Activated CD8-positive, alpha-beta T cell treated with anti-CD3 and anti-CD28 coated beads for 36 hours (primary cell): Measurements from ENCODE around the gene SYNGR4. TPM values are rescaled to one million over a fixed set of nuclear protein-coding genes. Genes with fewer than 3 reads are reported as not detected.
"Not testable (repeated sequence)": the region's sequence is repeated elsewhere in the genome, so short reads cannot be mapped to it uniquely, and the experiment has no call there.

Experiments used
- ATAC-seq: fragments of 200-7000 bp; cut with Tn5 transposase; one replicate; pipeline ENCODE4 v1.10.0; 2021; ENCODE audit warnings: mild to moderate bottlenecking, moderate library complexity
- CTCF ChIA-PET: fragments of 350-600 bp; sonication (Branson Sonifier 250); formaldehyde crosslinking; loops from one replicate; lab custom pipeline; 2021; ENCODE audit warnings: antibody characterized with exemption; lab: Charles Lee
- POLR2A ChIA-PET: fragments of 350-600 bp; sonication (Branson Sonifier 250); formaldehyde crosslinking; loops from one replicate; lab custom pipeline; 2021; ENCODE audit warnings: antibody characterized with exemption; lab: Charles Lee
- DNase-seq: peaks from one replicate; pipeline ENCODE4 v3.0.0-alpha.2; 2020
- H3K27ac Mint-ChIP-seq: one replicate; pipeline ENCODE4 v1.8.0; 2021; ENCODE audit warnings: mild to moderate bottlenecking, mixed read lengths
- H3K27me3 Mint-ChIP-seq: one replicate; pipeline ENCODE4 v1.8.0; 2021; ENCODE audit warnings: mixed read lengths
- H3K36me3 Mint-ChIP-seq: one replicate; pipeline ENCODE4 v1.8.0; 2021; ENCODE audit warnings: low read depth, mixed read lengths
- H3K4me1 Mint-ChIP-seq: one replicate; pipeline ENCODE4 v1.8.0; 2021; ENCODE audit warnings: low read depth, mixed read lengths
- H3K4me3 Mint-ChIP-seq: one replicate; pipeline ENCODE4 v1.8.0; 2021; ENCODE audit warnings: mild to moderate bottlenecking, moderate library complexity, mixed read lengths
- H3K9me3 Mint-ChIP-seq: one replicate; pipeline ENCODE4 v1.8.0; 2021; ENCODE audit warnings: mixed read lengths
- CTCF ChIP-seq: fragments of 200-600 bp; IDR thresholded peaks from one replicate; pipeline ENCODE4 v1.8.0; 2022; ENCODE audit warnings: antibody characterized with exemption, mild to moderate bottlenecking
- intact Hi-C: fragments of 100-400 bp; cut with micrococcal nuclease; formaldehyde crosslinking; loops from one replicate; pipeline ENCODE4 v1.10.0; 2022
- total RNA-seq, 2 experiments: library from RNA; stranded (reverse); gene quantifications; one replicate each; pipeline ENCODE4 v1.2.3, GENCODE V29; 2021

SYNGR4 gene
- under 1 TPM in 1 of 2 experiments, not detected in 1; 0.38 TPM for total RNA-seq

GRCh38 chr19:48363810-48364597, at the start of gene SYNGR4, which contains the start of gene TMEM143:
TSS of gene SYNGR4 (plus strand) at chr19:48364367. CDS start at chr19:48365843, 1,476 bp downstream.
TSS of gene TMEM143 (minus strand) at chr19:48363940. CDS start at chr19:48363920, 20 bp downstream.
- Mint-ChIP-seq H3K27me3 (no peaks in the 10 kb centered on the region), H3K9me3 (no peaks in the 10 kb centered on the region), H3K4me3 (peak within 1 kb of the TSS; percentile 86), H3K4me1 (peaks cover 10% of the 10 kb centered on the region), H3K27ac (peak within 1 kb of the TSS; percentile 96), H3K36me3 (peaks cover 2% of the 10 kb centered on the region)
- ChIA-PET POLR2A (interaction anchor here (0.8 to 1.6 kb wide), 13 partner anchors 9 to 255 kb away, joined by 3 to 7 read pairs (median 3); partner anchors contain the start of genes KDELR1, RPL18 and SPHK2), CTCF (interaction anchor here (0.8 to 3.1 kb wide), 10 partner anchors 12 to 281 kb away, joined by 3 to 25 read pairs (median 5); partner anchors contain the start of genes GRIN2D and KDELR1)
- DNase-seq (peak; percentile 97), ATAC-seq (peak; percentile 91)
- no peak for TF ChIP-seq CTCF
- intact Hi-C loops, result loop anchor here (10.0 kb wide), 1 partner anchor 101 kb away; the partner anchor contains the start of gene CYTH2

- Mint-ChIP-seq H3K9me3 (no peaks in the 10 kb centered on the region), H3K4me1 (peaks cover 10% of the 10 kb centered on the region), H3K27ac (no peak overlapping the region), H3K36me3 (no peaks in the 10 kb centered on the region), H3K4me3 (no peak overlapping the region), H3K27me3 (no peaks in the 10 kb centered on the region)
- TF ChIP-seq CTCF, result no peak
- POLR2A ChIA-PET, result no interaction called here
- intact Hi-C loops, result no loop called here
- ATAC-seq (no peak), DNase-seq (no peak)
- CTCF ChIA-PET, result interaction anchor here (2.3 to 15.2 kb wide), 3 partner anchors 9 to 47 kb away, joined by 7 to 247 read pairs (median 9); partner anchors contain the start of gene ZNF114
Measured at GRCh38 chr19:48315712-48316111, 48.5 kb upstream of the SYNGR4 start.

- ChIA-PET POLR2A (interaction anchor here (1.1 kb wide), 1 partner anchor 15 kb away, joined by 3 read pairs; no protein-coding TSS in a partner anchor), CTCF (interaction anchor here (1.0 to 15.2 kb wide), 2 partner anchors 14 to 171 kb away, joined by 3 to 247 read pairs; no protein-coding TSS in a partner anchor)
- H3K27ac Mint-ChIP-seq, H3K9me3 Mint-ChIP-seq, H3K27me3 Mint-ChIP-seq, H3K4me3 Mint-ChIP-seq, H3K36me3 Mint-ChIP-seq, DNase-seq, intact Hi-C loops, ATAC-seq: not testable (repeated sequence)
- H3K4me1 Mint-ChIP-seq, result peaks cover 19% of the 10 kb centered on the region
Measured at GRCh38 chr19:48317708-48317960, 46.5 kb upstream of the SYNGR4 start.

GRCh38 chr19:48318286-48318987, 45.7 kb upstream of the SYNGR4 start:
- ChIA-PET CTCF (interaction anchor here (1.0 to 15.2 kb wide), 3 partner anchors 12 to 170 kb away, joined by 3 to 247 read pairs (median 5); no protein-coding TSS in a partner anchor), POLR2A (interaction anchor here (0.6 to 1.3 kb wide), 4 partner anchors 9 to 115 kb away, joined by 3 to 6 read pairs (median 4); no protein-coding TSS in a partner anchor)
- DNase-seq (no peak), ATAC-seq (no peak)
- no peak overlapping the region for H3K27ac Mint-ChIP-seq
- H3K36me3 Mint-ChIP-seq, result peaks cover 3% of the 10 kb centered on the region
- no peak for TF ChIP-seq CTCF
- no peaks in the 10 kb centered on the region for H3K9me3 Mint-ChIP-seq
- H3K4me3 Mint-ChIP-seq, result no peak overlapping the region
- H3K27me3 Mint-ChIP-seq, result no peaks in the 10 kb centered on the region
- intact Hi-C loops, result no loop called here
- peaks cover 27% of the 10 kb centered on the region for H3K4me1 Mint-ChIP-seq
